ENCODE measurements around the gene ITPR2.

Gene ITPR2

GRCh38 chr12:26406813-26407212 is 426.2 kb downstream of the ITPR2 start:
- H3F3A ChIP-seq (ENCODE audit: insufficient read depth, low read length), result no peaks in the 10 kb centered on the region
- TF ChIP-seq EZH2phosphoT487 (IDR thresholded peaks at IDR 0.05; ENCODE audit: low read length), result no peak
- TF ChIP-seq EZH2 (optimal IDR thresholded peaks at IDR 0.05; ENCODE audit: low read depth, low read length), result no peak
- no peak for TF ChIP-seq CTCF (IDR thresholded peaks at IDR 0.05; ENCODE audit: low read length)
- H4K20me1 ChIP-seq (ENCODE audit: insufficient read depth, low read length), result no peaks in the 10 kb centered on the region
- no peak overlapping the region for H2AFZ ChIP-seq (ENCODE audit: low read length)
- H3K4me2 ChIP-seq (ENCODE audit: low read depth, low read length), result no peak overlapping the region
- H3K4me1 ChIP-seq (ENCODE audit: low read length), result no peaks in the 10 kb centered on the region
- no peaks in the 10 kb centered on the region for H3K9me3 ChIP-seq (replicated peaks; ENCODE audit: insufficient read depth, low read length)
- H3K9ac ChIP-seq (ENCODE audit: low read length), result no peak overlapping the region
- no peaks in the 10 kb centered on the region for H3K9me2 ChIP-seq (replicated peaks; ENCODE audit: insufficient read depth, low read length)
- no peak overlapping the region for H3K27ac ChIP-seq (ENCODE audit: low read length)
- no peaks in the 10 kb centered on the region for H3K79me2 ChIP-seq (ENCODE audit: low read length)
- H3K27me3 ChIP-seq (replicated peaks; ENCODE audit: insufficient read depth, low read length), result no peaks in the 10 kb centered on the region
- DNase-seq, result no peak
- no peak overlapping the region for H3K4me3 ChIP-seq (ENCODE audit: low read length)
- H3K36me3 ChIP-seq (replicated peaks; ENCODE audit: insufficient read depth, low read length), result no peaks in the 10 kb centered on the region

GRCh38 chr12:26406391-26406790 is 426.6 kb downstream of the ITPR2 start:
- Histone ChIP-seq H3K27ac (ENCODE audit: low read length) (no peak overlapping the region), H3K9ac (ENCODE audit: low read length) (no peak overlapping the region), H3K9me2 (replicated peaks; ENCODE audit: insufficient read depth, low read length) (no peaks in the 10 kb centered on the region), H2AFZ (ENCODE audit: low read length) (no peak overlapping the region), H3F3A (ENCODE audit: insufficient read depth, low read length) (no peaks in the 10 kb centered on the region), H3K4me3 (ENCODE audit: low read length) (no peak overlapping the region), H3K36me3 (replicated peaks; ENCODE audit: insufficient read depth, low read length) (no peaks in the 10 kb centered on the region), H3K79me2 (ENCODE audit: low read length) (no peaks in the 10 kb centered on the region), H3K4me2 (ENCODE audit: low read depth, low read length) (no peak overlapping the region), H3K9me3 (replicated peaks; ENCODE audit: insufficient read depth, low read length) (no peaks in the 10 kb centered on the region), H3K27me3 (replicated peaks; ENCODE audit: insufficient read depth, low read length) (no peaks in the 10 kb centered on the region), H4K20me1 (ENCODE audit: insufficient read depth, low read length) (no peaks in the 10 kb centered on the region), H3K4me1 (ENCODE audit: low read length) (no peaks in the 10 kb centered on the region)
- no peak for TF ChIP-seq EZH2phosphoT487 (IDR thresholded peaks at IDR 0.05; ENCODE audit: low read length)
- TF ChIP-seq CTCF (IDR thresholded peaks at IDR 0.05; ENCODE audit: low read length), result no peak
- TF ChIP-seq EZH2 (optimal IDR thresholded peaks at IDR 0.05; ENCODE audit: low read depth, low read length), result no peak
- DNase-seq, result no peak

- no peak for DNase-seq
- Histone ChIP-seq H3K9ac (ENCODE audit: low read length) (no peak overlapping the region), H3F3A (ENCODE audit: insufficient read depth, low read length) (no peaks in the 10 kb centered on the region), H3K79me2 (ENCODE audit: low read length) (no peaks in the 10 kb centered on the region), H3K36me3 (replicated peaks; ENCODE audit: insufficient read depth, low read length) (no peaks in the 10 kb centered on the region), H3K4me1 (ENCODE audit: low read length) (no peaks in the 10 kb centered on the region), H4K20me1 (ENCODE audit: insufficient read depth, low read length) (no peaks in the 10 kb centered on the region), H3K4me3 (ENCODE audit: low read length) (no peak overlapping the region), H2AFZ (ENCODE audit: low read length) (no peak overlapping the region), H3K9me2 (replicated peaks; ENCODE audit: insufficient read depth, low read length) (no peaks in the 10 kb centered on the region), H3K27ac (ENCODE audit: low read length) (no peak overlapping the region), H3K9me3 (replicated peaks; ENCODE audit: insufficient read depth, low read length) (no peaks in the 10 kb centered on the region), H3K27me3 (replicated peaks; ENCODE audit: insufficient read depth, low read length) (no peaks in the 10 kb centered on the region), H3K4me2 (ENCODE audit: low read depth, low read length) (no peak overlapping the region)
- TF ChIP-seq EZH2 (optimal IDR thresholded peaks at IDR 0.05; ENCODE audit: low read depth, low read length), result no peak
- no peak for TF ChIP-seq EZH2phosphoT487 (IDR thresholded peaks at IDR 0.05; ENCODE audit: low read length)
- no peak for TF ChIP-seq CTCF (IDR thresholded peaks at IDR 0.05; ENCODE audit: low read length)
Measured at GRCh38 chr12:26403601-26404000, 429.4 kb downstream of the ITPR2 start.

All from MM.1S (cell line).